Astrocyte (in vitro differentiated cells and primary cell): Measurements from ENCODE around the gene CLIP4. TPM values are rescaled to one million over a fixed set of nuclear protein-coding genes. Genes with fewer than 3 reads are reported as not detected.

Experiments
- DNase-seq: peaks from one replicate; pipeline ENCODE4 v3.0.0-alpha.2; 2010; ENCODE audit warnings: low read depth
- FAIRE-seq: peaks from 2 replicates; lab custom pipeline; 2011; peaks lifted over from hg19 to GRCh38; lab: Jason Lieb, UNC
- H2AFZ ChIP-seq: 2 replicates; pipeline ENCODE4 v1.6.0; 2012; ENCODE audit warnings: low read depth, low read length, inconsistent platforms
- H3K27ac ChIP-seq: 2 replicates; pipeline ENCODE4 v1.5.1; 2011; ENCODE audit warnings: low read depth, low read length, inconsistent platforms
- H3K27me3 ChIP-seq: 2 replicates; pipeline ENCODE4 v1.6.0; 2011; ENCODE audit warnings: low read length, inconsistent platforms; ENCODE audit not compliant: insufficient read depth
- H3K36me3 ChIP-seq: 2 replicates; pipeline ENCODE4 v1.5.1; 2011; ENCODE audit warnings: low read length, inconsistent platforms; ENCODE audit not compliant: insufficient read depth
- H3K4me1 ChIP-seq: 2 replicates; pipeline ENCODE4 v1.5.1; 2011; ENCODE audit warnings: low read length, inconsistent platforms; ENCODE audit not compliant: insufficient read depth
- H3K4me2 ChIP-seq: 2 replicates; pipeline ENCODE4 v1.6.0; 2012; ENCODE audit warnings: low read length, inconsistent platforms
- H3K4me3 ChIP-seq: 2 replicates; pipeline ENCODE4 v1.5.1; 2011; ENCODE audit warnings: low read depth, mild to moderate bottlenecking, low read length, inconsistent platforms; ENCODE audit not compliant: insufficient read depth
- H3K79me2 ChIP-seq: 2 replicates; pipeline ENCODE4 v1.6.0; 2012; ENCODE audit warnings: mild to moderate bottlenecking, low read length, inconsistent platforms; ENCODE audit not compliant: insufficient read depth
- H3K9ac ChIP-seq: 2 replicates; pipeline ENCODE4 v1.6.0; 2012; ENCODE audit warnings: mild to moderate bottlenecking, low read length, inconsistent platforms
- H3K9me3 ChIP-seq: 2 replicates; pipeline ENCODE4 v1.5.1; 2012; ENCODE audit warnings: low read depth, mild to moderate bottlenecking, low read length, inconsistent platforms; ENCODE audit not compliant: insufficient read depth
- H4K20me1 ChIP-seq: 2 replicates; pipeline ENCODE4 v1.6.0; 2012; ENCODE audit warnings: low read length, inconsistent platforms; ENCODE audit not compliant: insufficient read depth
- H3K27ac Mint-ChIP-seq: one replicate; pipeline ENCODE4 v1.8.0; 2021; ENCODE audit warnings: mild to moderate bottlenecking, mixed read lengths; ENCODE audit not compliant: unreplicated experiment
- H3K27me3 Mint-ChIP-seq: one replicate; pipeline ENCODE4 v1.8.0; 2021; ENCODE audit warnings: low read depth, mixed read lengths; ENCODE audit not compliant: unreplicated experiment
- H3K36me3 Mint-ChIP-seq: one replicate; pipeline ENCODE4 v1.8.0; 2021; ENCODE audit warnings: low read depth, mixed read lengths; ENCODE audit not compliant: unreplicated experiment
- H3K4me1 Mint-ChIP-seq: one replicate; pipeline ENCODE4 v1.8.0; 2021; ENCODE audit warnings: low read depth, mixed read lengths; ENCODE audit not compliant: unreplicated experiment
- H3K4me3 Mint-ChIP-seq: one replicate; pipeline ENCODE4 v1.8.0; 2021; ENCODE audit warnings: mild to moderate bottlenecking, moderate library complexity, mixed read lengths; ENCODE audit not compliant: unreplicated experiment
- H3K9me3 Mint-ChIP-seq: one replicate; pipeline ENCODE4 v1.8.0; 2021; ENCODE audit warnings: mild to moderate bottlenecking, mixed read lengths; ENCODE audit not compliant: unreplicated experiment
- CTCF ChIP-seq: IDR thresholded peaks from 2 replicates; pipeline ENCODE4 v1.5.1; 2011; ENCODE audit warnings: low read depth, mild to moderate bottlenecking, inconsistent platforms, low read length, moderate library complexity; ENCODE audit not compliant: insufficient read depth
- EZH2 ChIP-seq: IDR thresholded peaks from 2 replicates; pipeline ENCODE4 v1.6.1; 2012; ENCODE audit warnings: mild to moderate bottlenecking, low read length, inconsistent platforms; ENCODE audit not compliant: insufficient read depth
- total RNA-seq: library from RNA; stranded (reverse); gene quantifications from 2 replicates; pipeline ENCODE4 v1.2.1, GENCODE V29; 2021

Gene CLIP4
- total RNA-seq, 1 donor from 2014 or later = 18.4 TPM

GRCh38 chr2:29224693-29225551, 109.7 kb downstream of the CLIP4 start:
- Mint-ChIP-seq H3K4me1 (peaks cover 38% of the 10 kb centered on the region), H3K4me3 (no peak overlapping the region), H3K36me3 (no peaks in the 10 kb centered on the region), H3K27ac (no peak overlapping the region), H3K9me3 (peaks cover 7% of the 10 kb centered on the region), H3K27me3 (peaks cover 58% of the 10 kb centered on the region)
- Histone ChIP-seq H3K4me3 (no peak overlapping the region), H3K27ac (no peak overlapping the region), H3K9me3 (no peaks in the 10 kb centered on the region), H3K36me3 (no peaks in the 10 kb centered on the region), H3K9ac (no peak overlapping the region), H3K4me2 (no peak overlapping the region), H4K20me1 (no peaks in the 10 kb centered on the region), H2AFZ (no peak overlapping the region), H3K4me1 (peaks cover 3% of the 10 kb centered on the region), H3K27me3 (peaks cover 10% of the 10 kb centered on the region), H3K79me2 (no peaks in the 10 kb centered on the region)
- DNase-seq (no peak), FAIRE-seq (no peak)
- TF ChIP-seq EZH2 (no peak), CTCF (no peak)

GRCh38 chr2:29225814-29226213, 110.6 kb downstream of the CLIP4 start:
- H3K27me3 ChIP-seq = peaks cover 10% of the 10 kb centered on the region
- peaks cover 7% of the 10 kb centered on the region for H3K9me3 Mint-ChIP-seq

More at GRCh38 chr2:29225814-29226213, 110.6 kb downstream of the CLIP4 start:
- Mint-ChIP-seq H3K27ac (no peak overlapping the region), H3K4me3 (no peak overlapping the region), H3K27me3 (peaks cover 55% of the 10 kb centered on the region), H3K36me3 (no peaks in the 10 kb centered on the region), H3K4me1 (peaks cover 38% of the 10 kb centered on the region)
- no peak overlapping the region for H2AFZ ChIP-seq
- H3K4me3 ChIP-seq = no peak overlapping the region
- DNase-seq (no peak), FAIRE-seq (no peak)
- H3K27ac ChIP-seq = no peak overlapping the region
- peaks cover 3% of the 10 kb centered on the region for H3K4me1 ChIP-seq
- H3K79me2 ChIP-seq = no peaks in the 10 kb centered on the region
- no peaks in the 10 kb centered on the region for H3K9me3 ChIP-seq
- no peak overlapping the region for H3K9ac ChIP-seq
- H3K36me3 ChIP-seq = no peaks in the 10 kb centered on the region
- H3K4me2 ChIP-seq = no peak overlapping the region
- no peaks in the 10 kb centered on the region for H4K20me1 ChIP-seq
- no peak for TF ChIP-seq CTCF
- TF ChIP-seq EZH2 = no peak
